Measurements from ENCODE around the gene MYEOV. TPM values are rescaled to one million over a fixed set of nuclear protein-coding genes. Genes with fewer than 3 reads are reported as not detected.

The MYEOV gene
- total and polyA plus RNA-seq, 2 experiments from 2014 or later, result 0.14 TPM; not detected in 1

- TF ChIP-seq ZNF462 (CRISPR knock-in tag; IDR thresholded peaks at IDR 0.05), result no peak
- TF ChIP-seq ZNF331 (CRISPR knock-in tag; IDR thresholded peaks at IDR 0.05; ENCODE audit: low read depth), result no peak
- no peak for TF ChIP-seq CREB1 (CRISPR knock-in tag; IDR thresholded peaks at IDR 0.05; ENCODE audit: low read depth)
Observed at GRCh38 chr11:69280994-69281393, 13.0 kb upstream of the MYEOV start (continued).

GRCh38 chr11:69283446-69283845 is 10.5 kb upstream of the MYEOV start:
- peaks cover 3% of the 10 kb centered on the region; the same call in 2 of the 3 replicates for H3K9me3 Mint-ChIP-seq
- no peak for ATAC-seq
- H3K27me3 ChIP-seq (ENCODE audit: insufficient read depth), result no peaks in the 10 kb centered on the region
- TF ChIP-seq STAT1 (IDR thresholded peaks at IDR 0.05; ENCODE audit: unreplicated experiment) (no peak), REST (IDR thresholded peaks at IDR 0.05; ENCODE audit: unreplicated experiment) (no peak), JUNB (IDR thresholded peaks at IDR 0.05; ENCODE audit: unreplicated experiment) (no peak), ZNF462 (CRISPR knock-in tag; IDR thresholded peaks at IDR 0.05) (no peak)

More at GRCh38 chr11:69283446-69283845, 10.5 kb upstream of the MYEOV start:
- H3K27ac Mint-ChIP-seq, result no peak overlapping the region
- H3K4me1 Mint-ChIP-seq, result peaks cover 10% of the 10 kb centered on the region
- no peak for DNase-seq (ENCODE audit: low spot score)
- no peaks in the 10 kb centered on the region for H3K79me2 ChIP-seq (replicated peaks; ENCODE audit: insufficient read depth)
- H3K36me3 Mint-ChIP-seq (ENCODE audit: low read depth), result no peaks in the 10 kb centered on the region
- peaks cover 11% of the 10 kb centered on the region; the same call in 1 of the 2 replicates for H3K4me1 ChIP-seq (ENCODE audit: insufficient read depth)
- no peaks in the 10 kb centered on the region for H3K36me3 ChIP-seq (ENCODE audit: insufficient read depth)
- no peaks in the 10 kb centered on the region for H3F3A ChIP-seq (replicated peaks; ENCODE audit: low read depth)
- H3K4me2 ChIP-seq, result no peak overlapping the region
- H3K9me2 ChIP-seq (ENCODE audit: insufficient read depth), result 0 out of 2 replicates have a peak, but pooled peaks cover 4% of the 10 kb centered on the region
- H3K27me3 Mint-ChIP-seq (ENCODE audit: insufficient read depth, low read depth, poor library complexity), result peaks cover 6% of the 10 kb centered on the region
- no peak overlapping the region for H2AFZ ChIP-seq
- H3K4me3 ChIP-seq, result no peak overlapping the region
- H4K20me1 ChIP-seq (replicated peaks; ENCODE audit: insufficient read depth), result no peaks in the 10 kb centered on the region
- H3K4me3 Mint-ChIP-seq, result no peak overlapping the region
- H3K27ac ChIP-seq (ENCODE audit: low read depth), result no peak overlapping the region
